Measurements from ENCODE around the gene MAP3K14. TPM values are rescaled to one million over a fixed set of nuclear protein-coding genes. Genes with fewer than 3 reads are reported as not detected.
A peak's percentile ranks its signal among the peaks of the same experiment; 100 is the strongest.

Gene MAP3K14
- total RNA-seq, 1 donor from 2014 or later, result 14.6 TPM

- intact Hi-C loops (cut with DNase I), result no loop called here
- no peak for DNase-seq (ENCODE audit: low spot score)
These were observed 2.5 kb upstream of the MAP3K14 start for GRCh38 chr17:45319239-45319703.

GRCh38 chr17:45318561-45319230 is 1.9 kb upstream of the MAP3K14 start:
- intact Hi-C loops (cut with DNase I), result no loop called here
- DNase-seq (ENCODE audit: low spot score), result no peak

GRCh38 chr17:45317111-45317928 is 500 bp upstream of the MAP3K14 start:
- intact Hi-C loops (cut with DNase I), result loop anchor here (2.0 kb wide), 3 partner anchors 23 to 53 kb away; no protein-coding TSS in a partner anchor
- peak; percentile 100 for DNase-seq (ENCODE audit: low spot score)

- intact Hi-C loops (cut with DNase I), result loop anchor here (2.0 kb wide), 3 partner anchors 21 to 55 kb away; no protein-coding TSS in a partner anchor
- no peak for DNase-seq (ENCODE audit: low spot score)
These were observed 979 bp downstream of the MAP3K14 start for GRCh38 chr17:45315648-45316433.

- intact Hi-C loops (cut with DNase I), result no loop called here
- no peak for DNase-seq (ENCODE audit: low spot score)
These were observed 1.8 kb downstream of the MAP3K14 start for GRCh38 chr17:45314741-45315647.

- intact Hi-C loops (cut with DNase I), result no loop called here
- no peak for DNase-seq (ENCODE audit: low spot score)
These were observed 2.7 kb downstream of the MAP3K14 start for GRCh38 chr17:45313996-45314740.

- intact Hi-C loops (cut with DNase I), result no loop called here
These were observed 3.4 kb downstream of the MAP3K14 start for GRCh38 chr17:45313421-45313771.

GRCh38 chr17:45312477-45313420 is 4.1 kb downstream of the MAP3K14 start:
- intact Hi-C loops (cut with DNase I), result no loop called here
- DNase-seq (ENCODE audit: low spot score), result no peak

More at GRCh38 chr17:45313421-45313771, 3.4 kb downstream of the MAP3K14 start:
- DNase-seq (ENCODE audit: low spot score), result no peak

GRCh38 chr17:45311760-45312476 is 4.9 kb downstream of the MAP3K14 start:
- DNase-seq (ENCODE audit: low spot score), result peak; percentile 84
- intact Hi-C loops (cut with DNase I), result loop anchor here (1.0 kb wide), 1 partner anchor 33 kb away; no protein-coding TSS in a partner anchor

- intact Hi-C loops (cut with DNase I), result loop anchor here (1.0 kb wide), 1 partner anchor 32 kb away; no protein-coding TSS in a partner anchor
- DNase-seq (ENCODE audit: low spot score), result no peak
These were observed 5.4 kb downstream of the MAP3K14 start for GRCh38 chr17:45311401-45311759.

- no peak for DNase-seq (ENCODE audit: low spot score)
- intact Hi-C loops (cut with DNase I), result loop anchor here (1.0 kb wide), 1 partner anchor 31 kb away; no protein-coding TSS in a partner anchor
These were observed 6.2 kb downstream of the MAP3K14 start for GRCh38 chr17:45310380-45311324.

- DNase-seq (ENCODE audit: low spot score), result no peak
- intact Hi-C loops (cut with DNase I), result no loop called here
These were observed 7.4 kb downstream of the MAP3K14 start for GRCh38 chr17:45309400-45309799.

GRCh38 chr17:45308840-45309239 is 8.0 kb downstream of the MAP3K14 start:
- DNase-seq (ENCODE audit: low spot score), result no peak
- intact Hi-C loops (cut with DNase I), result no loop called here

- no peak for DNase-seq (ENCODE audit: low spot score)
- intact Hi-C loops (cut with DNase I), result no loop called here
These were observed 8.8 kb downstream of the MAP3K14 start for GRCh38 chr17:45308016-45308365.

- no peak for DNase-seq (ENCODE audit: low spot score)
- intact Hi-C loops (cut with DNase I), result no loop called here
These were observed 9.4 kb downstream of the MAP3K14 start for GRCh38 chr17:45307290-45308015.

Data from cardiac septum (tissue), 1 donor.